Endodermal cell (in vitro differentiated cells): ENCODE results near the gene C17orf67. TPM values are rescaled to one million over a fixed set of nuclear protein-coding genes. Genes with fewer than 3 reads are reported as not detected.

Source experiments
- DNase-seq: peaks from one replicate; pipeline ENCODE4 v3.0.0-alpha.2; 2017
- H3K27ac ChIP-seq: 2 replicates; pipeline ENCODE4 v1.5.1; 2013; ENCODE audit warnings: mild to moderate bottlenecking, low read depth, low read length, moderate library complexity
- H3K27me3 ChIP-seq: 2 replicates; pipeline ENCODE4 v1.6.1; 2013; ENCODE audit warnings: mild to moderate bottlenecking, low read length, moderate library complexity; ENCODE audit not compliant: insufficient read depth, control insufficient read depth, poor library complexity, severe bottlenecking
- H3K36me3 ChIP-seq: 2 replicates; pipeline ENCODE4 v1.7.0; 2013; ENCODE audit warnings: mild to moderate bottlenecking, low read length, moderate library complexity; ENCODE audit not compliant: control insufficient read depth, insufficient read depth
- H3K4me1 ChIP-seq: one replicate; pipeline ENCODE4 v1.7.0; 2013; ENCODE audit warnings: low read length; ENCODE audit not compliant: control insufficient read depth, insufficient read depth
- H3K4me3 ChIP-seq: 2 replicates; pipeline ENCODE4 v1.5.1; 2013; ENCODE audit warnings: mild to moderate bottlenecking, low read length, moderate library complexity
- H3K9ac ChIP-seq: 2 replicates; pipeline ENCODE4 v1.6.1; 2013; ENCODE audit warnings: mild to moderate bottlenecking, low read length, moderate library complexity; ENCODE audit not compliant: poor library complexity, severe bottlenecking; ENCODE audit errors: extremely low read depth
- H3K9me3 ChIP-seq: 2 replicates; pipeline ENCODE4 v1.6.1; 2013; ENCODE audit warnings: mild to moderate bottlenecking, low read length, moderate library complexity; ENCODE audit not compliant: control insufficient read depth
- H3K27ac Mint-ChIP-seq: 2 replicates; pipeline ENCODE4 v1.8.0; 2020; ENCODE audit warnings: mixed read lengths
- H3K27me3 Mint-ChIP-seq: 2 replicates; pipeline ENCODE4 v1.8.0; 2021; ENCODE audit warnings: mild to moderate bottlenecking, mixed read lengths; ENCODE audit not compliant: insufficient read depth
- H3K36me3 Mint-ChIP-seq: 2 replicates; pipeline ENCODE4 v1.8.0; 2020; ENCODE audit warnings: low read depth, mixed read lengths
- H3K4me1 Mint-ChIP-seq: 2 replicates; pipeline ENCODE4 v1.8.0; 2020; ENCODE audit warnings: mixed read lengths
- H3K4me3 Mint-ChIP-seq: 2 replicates; pipeline ENCODE4 v1.8.0; 2020; ENCODE audit warnings: mild to moderate bottlenecking, moderate library complexity, mixed read lengths
- H3K9me3 Mint-ChIP-seq: 2 replicates; pipeline ENCODE4 v1.8.0; 2020; ENCODE audit warnings: mild to moderate bottlenecking, mixed read lengths
- CTCF ChIP-seq: fragments of 200-600 bp; sonication (generic); conservative IDR thresholded peaks from 2 replicates; pipeline ENCODE4 v1.5.0; 2021; ENCODE audit warnings: antibody characterized with exemption, mild to moderate bottlenecking
- WGBS, 2 experiments: methylation state at CpG; one replicate each; pipeline versions ENCODE4 v1.1.5 to v1.1.7; 2013; ENCODE audit warnings: missing lambda C conversion rate in 2 of 2, mixed read lengths in 1 of 2; ENCODE audit not compliant: insufficient coverage in 1 of 2, insufficient read length in 1 of 2; 5-methylcytosine and 5-hydroxymethylcytosine counted together
- total RNA-seq, 2 donors: library from RNA; stranded (reverse); fragmentation: NEBNext Ultra II Directional in 1 of 2; extraction: Animal tissue kit (Norgen Biotek cat#: 25700) in 1 of 2; gene quantifications; 2 replicates in 1 of 2; 3 replicates in 1 of 2; pipeline ENCODE4 v1.2.1, GENCODE V29; 2021

The C17orf67 gene
- total RNA-seq, 2 donors from 2014 or later, result 1.2 to 1.5 TPM

- Histone ChIP-seq H3K4me1 (no peaks in the 10 kb centered on the region), H3K27me3 (no peaks in the 10 kb centered on the region), H3K4me3 (no peak overlapping the region), H3K9me3 (no peaks in the 10 kb centered on the region), H3K36me3 (no peaks in the 10 kb centered on the region), H3K9ac (no peak overlapping the region), H3K27ac (no peak overlapping the region)
- no peaks in the 10 kb centered on the region for H3K36me3 Mint-ChIP-seq
- no peaks in the 10 kb centered on the region for H3K4me1 Mint-ChIP-seq
- H3K4me3 Mint-ChIP-seq, result no peak overlapping the region
- WGBS, 2 experiments, result 72 to 92% methylated on average over 2 to 3 of the region's 3 CpGs
- no peaks in the 10 kb centered on the region for H3K9me3 Mint-ChIP-seq
- TF ChIP-seq CTCF, result no peak
- H3K27me3 Mint-ChIP-seq, result peaks cover 3% of the 10 kb centered on the region
- H3K27ac Mint-ChIP-seq, result no peak overlapping the region
- no peak for DNase-seq
Observed at GRCh38 chr17:56821847-56822534, 11.7 kb downstream of the C17orf67 start.

DNA sequence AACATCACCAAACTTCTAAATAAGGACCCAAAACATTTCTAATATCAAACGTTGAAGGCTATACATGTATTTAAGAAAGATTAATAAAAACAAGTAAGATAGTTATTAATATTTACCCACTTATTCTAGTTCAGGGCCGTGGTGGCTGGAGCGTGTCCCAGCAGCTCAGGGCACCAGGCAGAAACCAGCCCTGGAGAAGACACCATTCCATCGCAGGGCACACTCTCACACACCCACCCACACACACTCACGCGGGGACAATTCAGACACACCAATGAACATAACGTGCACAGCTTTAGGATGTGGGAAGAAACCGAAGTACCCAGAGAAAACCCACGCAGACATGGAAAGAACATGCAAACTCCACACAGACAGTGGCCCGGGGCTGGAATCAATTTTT, 13.5 kb downstream of the C17orf67 start:
- Histone ChIP-seq H3K9me3 (no peaks in the 10 kb centered on the region), H3K4me1 (no peaks in the 10 kb centered on the region), H3K36me3 (no peaks in the 10 kb centered on the region), H3K9ac (no peak overlapping the region), H3K4me3 (no peak overlapping the region), H3K27ac (no peak overlapping the region), H3K27me3 (no peaks in the 10 kb centered on the region)
- Mint-ChIP-seq H3K27ac (no peak overlapping the region), H3K9me3 (no peaks in the 10 kb centered on the region), H3K27me3 (peaks cover 3% of the 10 kb centered on the region), H3K36me3 (no peaks in the 10 kb centered on the region), H3K4me3 (no peak overlapping the region), H3K4me1 (no peaks in the 10 kb centered on the region)
- WGBS, 2 experiments, result 94% methylated on average over 3 to 9 of the region's 10 CpGs
- no peak for TF ChIP-seq CTCF
- DNase-seq, result no peak

DNA sequence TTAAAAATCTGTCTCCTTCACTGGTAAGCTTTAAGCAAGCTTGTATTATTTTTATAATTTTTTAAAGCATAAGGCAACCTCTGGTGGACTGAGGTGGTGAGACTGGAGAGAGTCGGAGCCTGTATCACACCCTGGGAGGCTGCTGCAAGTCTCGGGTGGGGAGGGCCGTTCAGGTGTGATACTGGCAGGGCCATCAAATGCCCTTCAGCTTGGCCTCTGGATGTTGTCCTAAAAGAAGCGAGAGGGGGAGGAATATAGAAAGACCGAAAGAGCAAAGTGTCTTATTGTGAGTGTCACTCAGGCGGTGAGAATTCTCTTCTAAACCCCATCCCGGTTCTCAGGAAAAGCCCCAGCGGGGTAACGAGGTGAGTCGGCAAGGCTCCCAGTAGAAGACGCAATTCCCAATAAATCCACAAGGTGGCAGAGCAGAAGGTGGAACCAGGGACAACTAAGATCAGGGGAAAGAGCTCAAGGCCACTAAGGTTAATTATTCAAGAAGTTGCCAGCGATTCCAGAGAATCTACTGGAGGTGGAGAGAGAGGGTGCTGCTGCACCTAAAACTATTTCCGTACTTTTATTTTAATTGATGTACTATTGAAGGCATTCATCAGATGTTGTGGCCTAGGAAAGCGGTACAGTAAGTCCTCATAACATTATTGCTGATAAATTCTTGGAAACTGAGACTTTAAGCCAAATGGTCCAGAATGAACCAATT, 14.1 kb downstream of the C17orf67 start:
- TF ChIP-seq CTCF, result peak; percentile 90
- 33 to 37% methylated on average over 10 to 14 of the region's 14 CpGs for WGBS, 2 experiments
- Histone ChIP-seq H3K9ac (no peak overlapping the region), H3K9me3 (no peaks in the 10 kb centered on the region), H3K4me3 (no peak overlapping the region), H3K27ac (no peak overlapping the region), H3K4me1 (no peaks in the 10 kb centered on the region), H3K36me3 (no peaks in the 10 kb centered on the region), H3K27me3 (no peaks in the 10 kb centered on the region)
- DNase-seq, result peak; percentile 98
- Mint-ChIP-seq H3K27me3 (peaks cover 3% of the 10 kb centered on the region), H3K27ac (no peak overlapping the region), H3K9me3 (no peaks in the 10 kb centered on the region), H3K4me1 (no peaks in the 10 kb centered on the region), H3K4me3 (no peak overlapping the region), H3K36me3 (no peaks in the 10 kb centered on the region)
